Lower leg skin (tissue), 4 donors: ENCODE data around the gene ZP2. TPM values are rescaled to one million over a fixed set of nuclear protein-coding genes. Genes with fewer than 3 reads are reported as not detected.

ENCODE experiments used
- DNase-seq, 2 donors: peaks; one replicate each; pipeline ENCODE4 v3.0.0-alpha.2; 2019; ENCODE audit warnings: low spot score in 2 of 2
- H3K4me3 ChIP-seq: fragments of 200-600 bp; sonication (generic); 2 replicates; pipeline ENCODE4 v1.5.1; 2017; ENCODE audit warnings: mild to moderate bottlenecking, low read depth; ENCODE audit not compliant: poor library complexity, severe bottlenecking
- CTCF ChIP-seq, 3 donors: fragments of 450-650 bp; IDR thresholded peaks; one replicate each; pipeline ENCODE4 v1.5.1; 2016; ENCODE audit warnings: antibody characterized with exemption in 3 of 3, mild to moderate bottlenecking in 3 of 3, moderate library complexity in 2 of 3
- POLR2A ChIP-seq, 2 donors: fragments of 450-650 bp; IDR thresholded peaks; one replicate each; pipeline ENCODE4 v1.6.1; 2016 to 2017; ENCODE audit warnings: antibody characterized with exemption in 2 of 2, mild to moderate bottlenecking in 1 of 2, moderate library complexity in 1 of 2
- WGBS, 2 donors: methylation state at CpG; one replicate each; pipeline ENCODE4 v1.1.5; 2018; 5-methylcytosine and 5-hydroxymethylcytosine counted together
- intact Hi-C: fragments of 100-400 bp; cut with DNase I; formaldehyde crosslinking; loops from one replicate; pipeline ENCODE4 v1.15.0; 2023; ENCODE audit warnings: low total_unique reads
- total RNA-seq, 4 donors: library from RNA; depleted of rRNA; stranded (reverse); fragments of >200 nt; gene quantifications; one replicate each; pipeline ENCODE4 v1.1.0, GENCODE V29; 2016

Gene ZP2
- total RNA-seq, 4 donors from 2014 or later, result 0.32 TPM; not detected in 3

- no peak overlapping the region for H3K4me3 ChIP-seq
- intact Hi-C loops, result no loop called here
- no peak for TF ChIP-seq POLR2A (IDR thresholded peaks at IDR 0.05)
- no peak for TF ChIP-seq CTCF (IDR thresholded peaks at IDR 0.05)
- DNase-seq, result no peak
- whole genome bisulfite sequencing, 2 donors, result 73 to 77% methylated on average over 2 of the region's 2 CpGs
Measured at GRCh38 chr16:21224800-21225199, 13.4 kb upstream of the ZP2 start.

- DNase-seq, result no peak
- H3K4me3 ChIP-seq, result no peak overlapping the region
- intact Hi-C loops, result no loop called here
- WGBS, 2 donors, result 77% methylated on average over 9 of the region's 9 CpGs
- no peak for TF ChIP-seq CTCF (IDR thresholded peaks at IDR 0.05)
- no peak for TF ChIP-seq POLR2A (IDR thresholded peaks at IDR 0.05)
Measured at GRCh38 chr16:21223787-21224186, 12.4 kb upstream of the ZP2 start.

GRCh38 chr16:21222495-21223337 is 11.3 kb upstream of the ZP2 start:
- H3K4me3 ChIP-seq, result no peak overlapping the region
- intact Hi-C loops, result no loop called here
- DNase-seq, result no peak
- TF ChIP-seq POLR2A (IDR thresholded peaks at IDR 0.05) (no peak), CTCF (IDR thresholded peaks at IDR 0.05) (no peak)
- WGBS, 2 donors, result 75 to 79% methylated on average over 4 of the region's 4 CpGs

- WGBS, 2 donors, result 88 to 90% methylated on average over 2 of the region's 2 CpGs
- intact Hi-C loops, result no loop called here
- no peak for TF ChIP-seq CTCF (IDR thresholded peaks at IDR 0.05)
- TF ChIP-seq POLR2A (IDR thresholded peaks at IDR 0.05), result no peak
- no peak for DNase-seq
- H3K4me3 ChIP-seq, result no peak overlapping the region
Measured at GRCh38 chr16:21219551-21219950, 8.2 kb upstream of the ZP2 start.

- H3K4me3 ChIP-seq, result no peak overlapping the region
- TF ChIP-seq CTCF (IDR thresholded peaks at IDR 0.05) (no peak), POLR2A (IDR thresholded peaks at IDR 0.05) (no peak)
- DNase-seq, result no peak
- WGBS, 2 donors, result 67 to 69% methylated on average over 7 of the region's 7 CpGs
- intact Hi-C loops, result no loop called here
Measured at GRCh38 chr16:21218153-21218552, 6.8 kb upstream of the ZP2 start.

GRCh38 chr16:21217121-21217520 is 5.7 kb upstream of the ZP2 start:
- DNase-seq, result no peak
- intact Hi-C loops, result no loop called here
- no peak for TF ChIP-seq POLR2A (IDR thresholded peaks at IDR 0.05)
- no peak overlapping the region for H3K4me3 ChIP-seq
- WGBS, 2 donors, result 81 to 91% methylated on average over 2 of the region's 2 CpGs
